ENCODE data around the gene TJP3.

Gene TJP3

GRCh38 chr19:3695986-3696659 lies 12.1 kb upstream of the TJP3 start:
- Histone ChIP-seq H3K27ac (no peak overlapping the region), H3K79me2 (peaks cover 42% of the 10 kb centered on the region), H3K4me2 (ENCODE audit: low read length) (no peak overlapping the region), H3K36me3 (ENCODE audit: control insufficient read depth, insufficient read depth, low read length) (no peaks in the 10 kb centered on the region), H3K27me3 (ENCODE audit: control insufficient read depth, insufficient read depth, low read length) (no peaks in the 10 kb centered on the region), H2AFZ (no peak overlapping the region), H3K4me1 (peaks cover 5% of the 10 kb centered on the region), H3K9me3 (ENCODE audit: control insufficient read depth, low read length) (no peaks in the 10 kb centered on the region), H3K9ac (no peak overlapping the region), H3K4me3 (ENCODE audit: low read depth, low read length) (no peak overlapping the region)
- TF ChIP-seq CTCF (IDR thresholded peaks at IDR 0.05), result no peak

GRCh38 chr19:3696660-3696995 lies 11.6 kb upstream of the TJP3 start:
- H2AFZ ChIP-seq, result no peak overlapping the region
- H3K4me1 ChIP-seq, result peaks cover 5% of the 10 kb centered on the region
- no peak for TF ChIP-seq CTCF (IDR thresholded peaks at IDR 0.05)
- no peak overlapping the region for H3K4me2 ChIP-seq (ENCODE audit: low read length)
- H3K9ac ChIP-seq, result no peak overlapping the region
- no peak overlapping the region for H3K4me3 ChIP-seq (ENCODE audit: low read depth, low read length)
- no peaks in the 10 kb centered on the region for H3K36me3 ChIP-seq (ENCODE audit: control insufficient read depth, insufficient read depth, low read length)
- H3K79me2 ChIP-seq, result peaks cover 42% of the 10 kb centered on the region
- no peak overlapping the region for H3K27ac ChIP-seq
- no peaks in the 10 kb centered on the region for H3K9me3 ChIP-seq (ENCODE audit: control insufficient read depth, low read length)
- H3K27me3 ChIP-seq (ENCODE audit: control insufficient read depth, insufficient read depth, low read length), result no peaks in the 10 kb centered on the region

GRCh38 chr19:3697094-3697493 lies 11.1 kb upstream of the TJP3 start:
- Histone ChIP-seq H3K4me3 (ENCODE audit: low read depth, low read length) (no peak overlapping the region), H3K4me1 (peaks cover 5% of the 10 kb centered on the region)

GRCh38 chr19:3697671-3698385 lies 10.4 kb upstream of the TJP3 start:
- Histone ChIP-seq H3K4me2 (ENCODE audit: low read length) (no peak overlapping the region), H3K9me3 (ENCODE audit: control insufficient read depth, low read length) (no peaks in the 10 kb centered on the region), H2AFZ (no peak overlapping the region), H3K27ac (no peak overlapping the region), H3K36me3 (ENCODE audit: control insufficient read depth, insufficient read depth, low read length) (no peaks in the 10 kb centered on the region), H3K79me2 (peaks cover 36% of the 10 kb centered on the region), H3K27me3 (ENCODE audit: control insufficient read depth, insufficient read depth, low read length) (no peaks in the 10 kb centered on the region), H3K9ac (no peak overlapping the region), H3K4me3 (ENCODE audit: low read depth, low read length) (no peak overlapping the region), H3K4me1 (peaks cover 5% of the 10 kb centered on the region)
- TF ChIP-seq CTCF (IDR thresholded peaks at IDR 0.05), result no peak

More at GRCh38 chr19:3697094-3697493, 11.1 kb upstream of the TJP3 start:
- no peak overlapping the region for H3K4me2 ChIP-seq (ENCODE audit: low read length)
- no peak overlapping the region for H2AFZ ChIP-seq
- no peaks in the 10 kb centered on the region for H3K36me3 ChIP-seq (ENCODE audit: control insufficient read depth, insufficient read depth, low read length)
- H3K9ac ChIP-seq, result no peak overlapping the region
- H3K79me2 ChIP-seq, result peaks cover 39% of the 10 kb centered on the region
- no peaks in the 10 kb centered on the region for H3K27me3 ChIP-seq (ENCODE audit: control insufficient read depth, insufficient read depth, low read length)
- no peak for TF ChIP-seq CTCF (IDR thresholded peaks at IDR 0.05)
- H3K9me3 ChIP-seq (ENCODE audit: control insufficient read depth, low read length), result no peaks in the 10 kb centered on the region
- no peak overlapping the region for H3K27ac ChIP-seq
